ENCODE measurements around the gene PLK5. TPM values are rescaled to one million over a fixed set of nuclear protein-coding genes. Genes with fewer than 3 reads are reported as not detected.

PLK5 gene
- total RNA-seq, 1 experiment from 2014 or later: 0.57 TPM

GRCh38 chr19:1577929-1578618 is 54.2 kb downstream of the PLK5 start:
- Histone ChIP-seq H2BK12ac (ENCODE audit: insufficient read length, low read depth, low read length) (no peak overlapping the region), H3K4ac (ENCODE audit: low read depth, low read length) (no peak overlapping the region), H4K5ac (ENCODE audit: insufficient read length, low read depth, low read length) (no peak overlapping the region), H3K27ac (ENCODE audit: insufficient read length, low read depth, low read length) (no peak overlapping the region), H3K79me2 (ENCODE audit: insufficient read depth, low read length) (no peaks in the 10 kb centered on the region), H3K27me3 (ENCODE audit: insufficient read depth, low read length) (no peaks in the 10 kb centered on the region), H2BK5ac (ENCODE audit: insufficient read length, low read length) (no peak overlapping the region), H3T11ph (ENCODE audit: low read length) (no peak overlapping the region), H2BK15ac (ENCODE audit: low read depth, low read length) (no peak overlapping the region), H2AK5ac (ENCODE audit: insufficient read length, low read length) (no peak overlapping the region), H3K18ac (ENCODE audit: insufficient read length, low read depth, low read length) (no peak overlapping the region), H4K91ac (ENCODE audit: insufficient read length, low read depth, low read length) (no peak overlapping the region), H2BK120ac (ENCODE audit: low read depth, low read length, poor library complexity, severe bottlenecking) (no peak overlapping the region), H4K20me1 (ENCODE audit: control insufficient read depth, insufficient read depth, insufficient read length) (no peaks in the 10 kb centered on the region), H2AFZ (ENCODE audit: low read length) (no peak overlapping the region), H3K9me3 (ENCODE audit: control insufficient read depth, low read depth, low read length) (no peaks in the 10 kb centered on the region), H3K9ac (ENCODE audit: extremely low read depth, insufficient read length, low read length) (no peak overlapping the region), H2BK20ac (ENCODE audit: low read depth, low read length, poor library complexity, severe bottlenecking) (no peak overlapping the region), H3K23me2 (ENCODE audit: insufficient read length, low read depth, low read length, poor library complexity, severe bottlenecking) (no peaks in the 10 kb centered on the region), H3K56ac (ENCODE audit: insufficient read length, low read depth, low read length) (no peak overlapping the region), H3K4me2 (ENCODE audit: insufficient read depth, insufficient read length, low read length) (no peak overlapping the region), H3K14ac (ENCODE audit: insufficient read depth, low read length) (no peak overlapping the region), H3K4me1 (ENCODE audit: insufficient read depth, low read length) (no peaks in the 10 kb centered on the region), H3K23ac (ENCODE audit: insufficient read length, low read depth, low read length) (no peak overlapping the region), H3K79me1 (ENCODE audit: insufficient read depth, low read depth, low read length, poor library complexity, severe bottlenecking) (no peaks in the 10 kb centered on the region), H4K8ac (replicated peaks; ENCODE audit: insufficient read length, low read depth, low read length) (no peak overlapping the region)
- no peaks in the 10 kb centered on the region; a peak in 1 of 5 replicates for H3K9me3 Mint-ChIP-seq
- no peak for DNase-seq
- TF ChIP-seq, protein P1, sequence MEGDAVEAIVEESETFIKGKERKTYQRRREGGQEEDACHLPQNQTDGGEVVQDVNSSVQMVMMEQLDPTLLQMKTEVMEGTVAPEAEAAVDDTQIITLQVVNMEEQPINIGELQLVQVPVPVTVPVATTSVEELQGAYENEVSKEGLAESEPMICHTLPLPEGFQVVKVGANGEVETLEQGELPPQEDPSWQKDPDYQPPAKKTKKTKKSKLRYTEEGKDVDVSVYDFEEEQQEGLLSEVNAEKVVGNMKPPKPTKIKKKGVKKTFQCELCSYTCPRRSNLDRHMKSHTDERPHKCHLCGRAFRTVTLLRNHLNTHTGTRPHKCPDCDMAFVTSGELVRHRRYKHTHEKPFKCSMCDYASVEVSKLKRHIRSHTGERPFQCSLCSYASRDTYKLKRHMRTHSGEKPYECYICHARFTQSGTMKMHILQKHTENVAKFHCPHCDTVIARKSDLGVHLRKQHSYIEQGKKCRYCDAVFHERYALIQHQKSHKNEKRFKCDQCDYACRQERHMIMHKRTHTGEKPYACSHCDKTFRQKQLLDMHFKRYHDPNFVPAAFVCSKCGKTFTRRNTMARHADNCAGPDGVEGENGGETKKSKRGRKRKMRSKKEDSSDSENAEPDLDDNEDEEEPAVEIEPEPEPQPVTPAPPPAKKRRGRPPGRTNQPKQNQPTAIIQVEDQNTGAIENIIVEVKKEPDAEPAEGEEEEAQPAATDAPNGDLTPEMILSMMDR (conservative IDR thresholded peaks at IDR 0.05): no peak
- H3K4me1 Mint-ChIP-seq: 0 out of 4 replicates have a peak, but pooled peaks cover 0 to 3% of the 10 kb centered on the region in 2 experiments
- H3K27ac Mint-ChIP-seq: no peak overlapping the region
- no peaks in the 10 kb centered on the region; the same call in 1 of the 2 replicates for H3K27me3 Mint-ChIP-seq (ENCODE audit: low read depth)
- WGBS (ENCODE audit: extremely low coverage, insufficient read length, low lambda C conversion rate): no CpG with 5 or more reads among the region's 49 CpGs
- no peak overlapping the region for H3K4me3 Mint-ChIP-seq
- H3K36me3 Mint-ChIP-seq (ENCODE audit: insufficient read depth in 1 of 3, low read depth in 3 of 3): peaks cover 19 to 61% (median 45%) of the 10 kb centered on the region in 3 experiments; a peak in 6 of 7 replicates
